Measurements from ENCODE around the gene PCCA. TPM values are rescaled to one million over a fixed set of nuclear protein-coding genes. Genes with fewer than 3 reads are reported as not detected.
A peak's percentile ranks its signal among the peaks of the same experiment; 100 is the strongest.
"Not testable (repeated sequence)": the region's sequence is repeated elsewhere in the genome, so short reads cannot be mapped to it uniquely, and the experiment has no call there.

The PCCA gene
- total RNA-seq, 1 donor from 2014 or later, result 6.4 TPM

GRCh38 chr13:100079003-100079402 is 9.9 kb upstream of the PCCA start:
- H3K27me3 Mint-ChIP-seq; H3K36me3 Mint-ChIP-seq (ENCODE audit: low read depth); DNase-seq; H3K4me1 Mint-ChIP-seq; H3K9me3 Mint-ChIP-seq; H3K4me3 Mint-ChIP-seq; intact Hi-C loops (cut with micrococcal nuclease); H3K27ac Mint-ChIP-seq: not testable (repeated sequence)

- intact Hi-C loops (cut with micrococcal nuclease); H3K27me3 Mint-ChIP-seq; H3K36me3 Mint-ChIP-seq (ENCODE audit: low read depth); H3K4me3 Mint-ChIP-seq; H3K9me3 Mint-ChIP-seq; DNase-seq; H3K4me1 Mint-ChIP-seq: not testable (repeated sequence)
- H3K27ac Mint-ChIP-seq, result peak overlapping the region; percentile 6
Observed at GRCh38 chr13:100083401-100083800, 5.5 kb upstream of the PCCA start.

- peak overlapping the region; percentile 94 for H3K4me3 Mint-ChIP-seq
- H3K4me1 Mint-ChIP-seq, result peaks cover 23% of the 10 kb centered on the region
- no peaks in the 10 kb centered on the region for H3K9me3 Mint-ChIP-seq
- intact Hi-C loops (cut with micrococcal nuclease), result loop anchor here (2.0 to 5.0 kb wide), 3 partner anchors 44 to 431 kb away; no protein-coding TSS in a partner anchor
- no peak for DNase-seq
- H3K27ac Mint-ChIP-seq, result peak overlapping the region; percentile 72
- no peaks in the 10 kb centered on the region for H3K36me3 Mint-ChIP-seq (ENCODE audit: low read depth)
- peaks cover 4% of the 10 kb centered on the region for H3K27me3 Mint-ChIP-seq
Observed at GRCh38 chr13:100088273-100088643, 635 bp upstream of the PCCA start.

- Mint-ChIP-seq H3K4me3 (peak overlapping the region; percentile 94), H3K9me3 (no peaks in the 10 kb centered on the region), H3K36me3 (ENCODE audit: low read depth) (no peaks in the 10 kb centered on the region), H3K27ac (peak overlapping the region; percentile 86), H3K4me1 (peaks cover 18% of the 10 kb centered on the region), H3K27me3 (peaks cover 4% of the 10 kb centered on the region)
- peak; percentile 73 for DNase-seq
- intact Hi-C loops (cut with micrococcal nuclease), result loop anchor here (2.0 to 5.0 kb wide), 3 partner anchors 43 to 433 kb away; no protein-coding TSS in a partner anchor
Observed at GRCh38 chr13:100089465-100090032, 656 bp downstream of the PCCA start.

- no peaks in the 10 kb centered on the region for H3K9me3 Mint-ChIP-seq
- H3K4me1 Mint-ChIP-seq, result peaks cover 18% of the 10 kb centered on the region
- H3K27ac Mint-ChIP-seq, result no peak overlapping the region
- intact Hi-C loops (cut with micrococcal nuclease), result no loop called here
- H3K36me3 Mint-ChIP-seq (ENCODE audit: low read depth), result no peaks in the 10 kb centered on the region
- peaks cover 4% of the 10 kb centered on the region for H3K27me3 Mint-ChIP-seq
- DNase-seq, result no peak
- no peak overlapping the region for H3K4me3 Mint-ChIP-seq
Observed at GRCh38 chr13:100090861-100091260, 2.0 kb downstream of the PCCA start.

- intact Hi-C loops (cut with micrococcal nuclease), result no loop called here
- H3K4me3 Mint-ChIP-seq, result no peak overlapping the region
- no peak overlapping the region for H3K27ac Mint-ChIP-seq
- no peaks in the 10 kb centered on the region for H3K36me3 Mint-ChIP-seq (ENCODE audit: low read depth)
- peaks cover 4% of the 10 kb centered on the region for H3K27me3 Mint-ChIP-seq
- DNase-seq, result no peak
- no peaks in the 10 kb centered on the region for H3K9me3 Mint-ChIP-seq
- peaks cover 18% of the 10 kb centered on the region for H3K4me1 Mint-ChIP-seq
Observed at GRCh38 chr13:100091391-100091790, 2.5 kb downstream of the PCCA start.

- H3K9me3 Mint-ChIP-seq; H3K27me3 Mint-ChIP-seq; H3K36me3 Mint-ChIP-seq (ENCODE audit: low read depth); H3K4me3 Mint-ChIP-seq; H3K27ac Mint-ChIP-seq; DNase-seq; intact Hi-C loops (cut with micrococcal nuclease): not testable (repeated sequence)
- H3K4me1 Mint-ChIP-seq, result peaks cover 18% of the 10 kb centered on the region
Observed at GRCh38 chr13:100092273-100092672, 3.4 kb downstream of the PCCA start.

GRCh38 chr13:100095498-100095897 is 6.6 kb downstream of the PCCA start:
- H3K4me3 Mint-ChIP-seq, result no peak overlapping the region
- H3K27ac Mint-ChIP-seq, result no peak overlapping the region
- no peaks in the 10 kb centered on the region for H3K36me3 Mint-ChIP-seq (ENCODE audit: low read depth)
- H3K4me1 Mint-ChIP-seq, result peaks cover 6% of the 10 kb centered on the region
- intact Hi-C loops (cut with micrococcal nuclease), result no loop called here
- DNase-seq, result no peak
- no peaks in the 10 kb centered on the region for H3K9me3 Mint-ChIP-seq
- H3K27me3 Mint-ChIP-seq, result peaks cover 4% of the 10 kb centered on the region

- Mint-ChIP-seq H3K4me1 (no peaks in the 10 kb centered on the region), H3K27ac (no peak overlapping the region)
Observed at GRCh38 chr13:100096526-100096925, 7.6 kb downstream of the PCCA start.

GRCh38 chr13:100097821-100098220 is 8.9 kb downstream of the PCCA start:
- H3K27ac Mint-ChIP-seq, result no peak overlapping the region
- H3K27me3 Mint-ChIP-seq, result no peaks in the 10 kb centered on the region
- H3K4me1 Mint-ChIP-seq, result no peaks in the 10 kb centered on the region
- H3K36me3 Mint-ChIP-seq (ENCODE audit: low read depth), result no peaks in the 10 kb centered on the region
- no peaks in the 10 kb centered on the region for H3K9me3 Mint-ChIP-seq
- no peak for DNase-seq
- intact Hi-C loops (cut with micrococcal nuclease), result no loop called here
- H3K4me3 Mint-ChIP-seq, result no peak overlapping the region

More at GRCh38 chr13:100096526-100096925, 7.6 kb downstream of the PCCA start:
- no peaks in the 10 kb centered on the region for H3K9me3 Mint-ChIP-seq
- intact Hi-C loops (cut with micrococcal nuclease), result no loop called here
- no peak for DNase-seq
- H3K36me3 Mint-ChIP-seq (ENCODE audit: low read depth), result no peaks in the 10 kb centered on the region
- H3K4me3 Mint-ChIP-seq, result no peak overlapping the region
- no peaks in the 10 kb centered on the region for H3K27me3 Mint-ChIP-seq

GRCh38 chr13:100098445-100099116 is 9.7 kb downstream of the PCCA start:
- Mint-ChIP-seq H3K27me3 (no peaks in the 10 kb centered on the region), H3K27ac (no peak overlapping the region), H3K4me1 (no peaks in the 10 kb centered on the region), H3K4me3 (no peak overlapping the region), H3K9me3 (no peaks in the 10 kb centered on the region), H3K36me3 (ENCODE audit: low read depth) (no peaks in the 10 kb centered on the region)
- intact Hi-C loops (cut with micrococcal nuclease), result no loop called here
- no peak for DNase-seq

GRCh38 chr13:100099117-100099445 is 10.2 kb downstream of the PCCA start:
- H3K36me3 Mint-ChIP-seq (ENCODE audit: low read depth); H3K27ac Mint-ChIP-seq; DNase-seq; H3K9me3 Mint-ChIP-seq; H3K27me3 Mint-ChIP-seq; H3K4me1 Mint-ChIP-seq; H3K4me3 Mint-ChIP-seq; intact Hi-C loops (cut with micrococcal nuclease): not testable (repeated sequence)

- no peaks in the 10 kb centered on the region for H3K27me3 Mint-ChIP-seq
- H3K4me1 Mint-ChIP-seq, result no peaks in the 10 kb centered on the region
- intact Hi-C loops (cut with micrococcal nuclease), result no loop called here
- no peak for DNase-seq
- peaks cover 11% of the 10 kb centered on the region for H3K36me3 Mint-ChIP-seq (ENCODE audit: low read depth)
- H3K27ac Mint-ChIP-seq, result no peak overlapping the region
- H3K4me3 Mint-ChIP-seq, result no peak overlapping the region
- H3K9me3 Mint-ChIP-seq, result no peaks in the 10 kb centered on the region
Observed at GRCh38 chr13:100100115-100100879, 11.4 kb downstream of the PCCA start.

- no peaks in the 10 kb centered on the region for H3K4me1 Mint-ChIP-seq
- no peaks in the 10 kb centered on the region for H3K27me3 Mint-ChIP-seq
- DNase-seq, result no peak
- intact Hi-C loops (cut with micrococcal nuclease), result no loop called here
- H3K27ac Mint-ChIP-seq, result no peak overlapping the region
- H3K9me3 Mint-ChIP-seq, result no peaks in the 10 kb centered on the region
- peaks cover 11% of the 10 kb centered on the region for H3K36me3 Mint-ChIP-seq (ENCODE audit: low read depth)
- H3K4me3 Mint-ChIP-seq, result no peak overlapping the region
Observed at GRCh38 chr13:100102042-100102441, 13.1 kb downstream of the PCCA start.
